Measurements from ENCODE around the gene STRA6.

The STRA6 gene

DNA sequence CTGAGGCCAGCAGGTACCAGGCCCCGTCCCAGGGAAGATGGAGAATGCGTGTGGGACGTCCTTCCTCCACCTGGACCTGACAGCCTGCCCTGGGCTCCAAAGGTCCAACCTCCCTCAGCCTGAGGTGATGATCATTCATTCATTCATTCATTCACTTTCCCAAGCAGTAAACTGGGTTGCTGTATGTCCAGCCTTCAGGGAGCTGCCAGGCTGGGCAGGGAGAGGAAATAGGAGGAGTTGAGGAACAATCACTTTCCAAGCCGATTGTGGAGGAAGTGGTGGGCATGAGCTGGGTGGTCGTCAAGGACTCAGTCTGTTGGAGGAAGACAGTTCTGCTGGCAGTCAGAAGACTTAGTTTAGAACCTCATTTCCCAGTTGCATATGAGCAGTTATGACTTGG is 23.3 kb upstream of the STRA6 start:
- Histone ChIP-seq H3K18ac (ENCODE audit: low read length) (peak overlapping the region; percentile 57), H3K9me3 (replicated peaks in 1 of 2; ENCODE audit: control insufficient read depth in 2 of 2, insufficient read depth in 1 of 2, low read depth in 1 of 2, low read length in 2 of 2) (no peaks in the 10 kb centered on the region), H4K91ac (ENCODE audit: low read depth, low read length, poor library complexity) (no peak overlapping the region), H2BK15ac (ENCODE audit: low read length) (peak overlapping the region; percentile 34), H2AK5ac (ENCODE audit: low read depth, low read length) (peak overlapping the region; percentile 13), H3K4ac (ENCODE audit: low read length) (no peak overlapping the region), H3K4me3 (ENCODE audit: low read length in 2 of 2) (no peak overlapping the region), H4K8ac (ENCODE audit: low read depth, low read length) (no peak overlapping the region), H3K79me1 (ENCODE audit: low read depth, low read length) (no peaks in the 10 kb centered on the region), H3K23ac (ENCODE audit: low read depth, low read length, poor library complexity) (no peak overlapping the region), H3K27me3 (ENCODE audit: control insufficient read depth in 3 of 3, insufficient read depth in 3 of 3, low read depth in 1 of 3, low read length in 3 of 3) (no peaks in the 10 kb centered on the region), H2BK5ac (ENCODE audit: low read length) (no peak overlapping the region), H3K14ac (ENCODE audit: low read length) (no peak overlapping the region), H3K27ac (replicated peaks; ENCODE audit: low read length) (no peak overlapping the region), H3K9ac (ENCODE audit: low read depth, low read length, poor library complexity) (no peak overlapping the region), H3K36me3 (replicated peaks in 1 of 2; ENCODE audit: control insufficient read depth in 2 of 2, insufficient read depth in 2 of 2, low read length in 2 of 2) (no peaks in the 10 kb centered on the region), H2BK120ac (ENCODE audit: low read depth, low read length) (no peak overlapping the region), H3K4me1 (ENCODE audit: control insufficient read depth in 2 of 2, insufficient read depth in 1 of 2, low read depth in 1 of 2, low read length in 2 of 2) (peaks cover 46 to 49% of the 10 kb centered on the region in 2 donors), H2AFZ (ENCODE audit: low read length) (no peak overlapping the region), H2BK12ac (ENCODE audit: low read length) (peak overlapping the region; percentile 31), H3K4me2 (ENCODE audit: insufficient read depth, low read length, poor library complexity, severe bottlenecking) (no peak overlapping the region)
- no peak for DNase-seq (ENCODE audit: low spot score)
- no CpG with 5 or more reads among the region's 5 CpGs for WGBS, 2 donors (ENCODE audit: extremely low coverage in 2 of 2, insufficient read length in 2 of 2, insufficient replicate concordance in 1 of 2)

- no peak overlapping the region for H2BK5ac ChIP-seq (ENCODE audit: low read length)
- H3K4me3 ChIP-seq (ENCODE audit: low read length in 2 of 2) = no peak overlapping the region
- peak overlapping the region; percentile 3 for H3K18ac ChIP-seq (ENCODE audit: low read length)
- H3K27ac ChIP-seq (replicated peaks; ENCODE audit: low read length) = peak overlapping the region; percentile 16
- H2BK12ac ChIP-seq (ENCODE audit: low read length) = no peak overlapping the region
- H4K8ac ChIP-seq (ENCODE audit: low read depth, low read length) = no peak overlapping the region
- no peaks in the 10 kb centered on the region for H3K36me3 ChIP-seq (replicated peaks in 1 of 2; ENCODE audit: control insufficient read depth in 2 of 2, insufficient read depth in 2 of 2, low read length in 2 of 2)
- no peak overlapping the region for H2BK120ac ChIP-seq (ENCODE audit: low read depth, low read length)
- H3K4ac ChIP-seq (ENCODE audit: low read length) = no peak overlapping the region
- H3K27me3 ChIP-seq (ENCODE audit: control insufficient read depth in 3 of 3, insufficient read depth in 3 of 3, low read depth in 1 of 3, low read length in 3 of 3) = peaks cover 0 to 2% (median 0%) of the 10 kb centered on the region in 3 experiments
- H3K9me3 ChIP-seq (replicated peaks in 1 of 2; ENCODE audit: control insufficient read depth in 2 of 2, insufficient read depth in 1 of 2, low read depth in 1 of 2, low read length in 2 of 2) = no peaks in the 10 kb centered on the region
- H3K23ac ChIP-seq (ENCODE audit: low read depth, low read length, poor library complexity) = no peak overlapping the region
- DNase-seq (ENCODE audit: low spot score) = no peak
- no peak overlapping the region for H3K4me2 ChIP-seq (ENCODE audit: insufficient read depth, low read length, poor library complexity, severe bottlenecking)
- H3K14ac ChIP-seq (ENCODE audit: low read length) = no peak overlapping the region
- no CpG with 5 or more reads among the region's 25 CpGs for whole genome bisulfite sequencing, 2 donors (ENCODE audit: extremely low coverage in 2 of 2, insufficient read length in 2 of 2, insufficient replicate concordance in 1 of 2)
- no peak overlapping the region for H3K9ac ChIP-seq (ENCODE audit: low read depth, low read length, poor library complexity)
- no peak overlapping the region for H2BK15ac ChIP-seq (ENCODE audit: low read length)
- H3K79me1 ChIP-seq (ENCODE audit: low read depth, low read length) = no peaks in the 10 kb centered on the region
- H2AFZ ChIP-seq (ENCODE audit: low read length) = peak overlapping the region; percentile 50
- H4K91ac ChIP-seq (ENCODE audit: low read depth, low read length, poor library complexity) = no peak overlapping the region
- H3K4me1 ChIP-seq (ENCODE audit: control insufficient read depth in 2 of 2, insufficient read depth in 1 of 2, low read depth in 1 of 2, low read length in 2 of 2) = peaks cover 41 to 50% of the 10 kb centered on the region in 2 donors
- H2AK5ac ChIP-seq (ENCODE audit: low read depth, low read length) = no peak overlapping the region
These were observed 19.9 kb upstream of the STRA6 start for GRCh38 chr15:74222240-74223119.

- no peak overlapping the region for H3K4me3 ChIP-seq (ENCODE audit: low read length in 2 of 2)
- no peak for DNase-seq (ENCODE audit: low spot score)
These were observed 19.0 kb upstream of the STRA6 start for GRCh38 chr15:74221399-74222239.

More at GRCh38 chr15:74221399-74222239, 19.0 kb upstream of the STRA6 start:
- no CpG with 5 or more reads among the region's 12 CpGs for WGBS, 2 donors (ENCODE audit: extremely low coverage in 2 of 2, insufficient read length in 2 of 2, insufficient replicate concordance in 1 of 2)
- Histone ChIP-seq H3K9me3 (replicated peaks in 1 of 2; ENCODE audit: control insufficient read depth in 2 of 2, insufficient read depth in 1 of 2, low read depth in 1 of 2, low read length in 2 of 2) (no peaks in the 10 kb centered on the region), H3K14ac (ENCODE audit: low read length) (no peak overlapping the region), H3K79me1 (ENCODE audit: low read depth, low read length) (no peaks in the 10 kb centered on the region), H4K91ac (ENCODE audit: low read depth, low read length, poor library complexity) (no peak overlapping the region), H2AFZ (ENCODE audit: low read length) (peak overlapping the region; percentile 50), H3K27me3 (ENCODE audit: control insufficient read depth in 3 of 3, insufficient read depth in 3 of 3, low read depth in 1 of 3, low read length in 3 of 3) (peaks cover 0 to 2% (median 0%) of the 10 kb centered on the region in 3 experiments), H3K9ac (ENCODE audit: low read depth, low read length, poor library complexity) (no peak overlapping the region), H2BK15ac (ENCODE audit: low read length) (peak overlapping the region; percentile 9), H3K4me2 (ENCODE audit: insufficient read depth, low read length, poor library complexity, severe bottlenecking) (no peak overlapping the region), H2AK5ac (ENCODE audit: low read depth, low read length) (peak overlapping the region; percentile 20), H3K36me3 (replicated peaks in 1 of 2; ENCODE audit: control insufficient read depth in 2 of 2, insufficient read depth in 2 of 2, low read length in 2 of 2) (no peaks in the 10 kb centered on the region), H3K23ac (ENCODE audit: low read depth, low read length, poor library complexity) (no peak overlapping the region), H3K27ac (replicated peaks; ENCODE audit: low read length) (peak overlapping the region; percentile 13), H4K8ac (ENCODE audit: low read depth, low read length) (no peak overlapping the region), H2BK12ac (ENCODE audit: low read length) (no peak overlapping the region), H3K4ac (ENCODE audit: low read length) (no peak overlapping the region), H2BK120ac (ENCODE audit: low read depth, low read length) (no peak overlapping the region), H2BK5ac (ENCODE audit: low read length) (no peak overlapping the region), H3K4me1 (ENCODE audit: control insufficient read depth in 2 of 2, insufficient read depth in 1 of 2, low read depth in 1 of 2, low read length in 2 of 2) (peaks cover 41 to 50% of the 10 kb centered on the region in 2 donors), H3K18ac (ENCODE audit: low read length) (peak overlapping the region; percentile 78)

Data from neuronal stem cell (in vitro differentiated cells).